HG03521 (cell line): ENCODE measurements around the gene SREK1IP1.
"Not testable (repeated sequence)": the region's sequence is repeated elsewhere in the genome, so short reads cannot be mapped to it uniquely, and the experiment has no call there.

Source experiments
- ATAC-seq: cut with Tn5 transposase; IDR thresholded peaks from one replicate; pipeline ENCODE4 v1.9.1; 2021; ENCODE audit warnings: mild to moderate bottlenecking, moderate library complexity; ENCODE audit not compliant: unreplicated experiment

SREK1IP1 gene

DNA sequence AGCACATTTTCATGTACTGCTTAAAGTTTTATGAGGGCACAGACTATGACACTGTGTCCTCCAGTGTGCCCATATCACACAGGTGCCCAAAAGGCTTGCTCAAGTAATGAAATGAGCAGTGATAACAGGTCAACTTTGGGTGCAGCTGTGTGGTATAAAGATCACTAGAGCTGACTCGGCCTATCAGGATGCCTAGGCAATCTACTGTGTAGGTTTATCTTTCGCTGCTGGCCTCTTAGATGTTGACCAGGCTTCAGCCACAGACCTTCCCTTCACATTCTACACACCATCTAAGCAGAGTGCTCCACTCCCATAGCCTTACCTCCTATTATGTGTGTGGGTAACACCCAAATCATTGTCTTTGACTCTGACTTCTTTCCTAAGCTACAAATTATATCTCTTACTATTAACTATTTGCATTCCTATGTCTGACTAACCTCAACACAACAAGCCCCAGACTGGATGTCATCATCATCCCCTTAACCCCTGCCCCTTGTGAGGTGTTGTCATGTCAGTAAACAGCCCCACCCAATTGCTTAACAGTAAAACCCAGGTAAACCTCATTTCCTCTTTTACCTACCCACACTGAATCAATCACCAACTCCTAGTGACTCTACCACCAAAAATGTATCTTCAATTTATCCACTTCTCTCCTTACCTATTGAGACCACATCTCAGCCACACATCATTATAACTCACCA lies 2.5 kb downstream of the SREK1IP1 start:
- no peak for ATAC-seq

- ATAC-seq = no peak
Observed at GRCh38 chr5:64763948-64764503, 4.5 kb downstream of the SREK1IP1 start.

- no peak for ATAC-seq
Observed at GRCh38 chr5:64759960-64760660, 8.4 kb downstream of the SREK1IP1 start.

GRCh38 chr5:64758901-64759300 lies 9.6 kb downstream of the SREK1IP1 start:
- ATAC-seq = no peak

DNA sequence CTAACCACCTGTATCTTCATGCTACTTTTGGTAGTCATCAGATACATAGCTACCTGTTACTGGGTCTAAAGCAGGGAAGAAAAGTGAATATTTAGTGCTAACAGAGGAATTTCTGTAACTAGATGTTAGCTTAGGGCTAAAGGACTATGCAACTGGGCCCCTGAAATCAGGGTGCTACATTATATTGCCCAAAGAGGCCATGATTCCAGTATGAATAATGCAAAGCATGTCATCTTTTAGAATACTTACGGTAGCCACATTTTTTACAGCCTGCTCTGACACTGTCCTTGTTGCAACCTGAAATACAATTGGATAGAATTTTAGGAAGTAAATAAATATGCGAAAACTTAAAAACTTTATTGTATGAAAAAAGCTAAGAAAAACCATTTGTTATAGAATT lies 14.4 kb downstream of the SREK1IP1 start:
- ATAC-seq = no peak

- ATAC-seq = no peak
Observed at GRCh38 chr5:64749385-64749784, 19.1 kb downstream of the SREK1IP1 start.

GRCh38 chr5:64746446-64746845 lies 22.0 kb downstream of the SREK1IP1 start:
- no peak for ATAC-seq

DNA sequence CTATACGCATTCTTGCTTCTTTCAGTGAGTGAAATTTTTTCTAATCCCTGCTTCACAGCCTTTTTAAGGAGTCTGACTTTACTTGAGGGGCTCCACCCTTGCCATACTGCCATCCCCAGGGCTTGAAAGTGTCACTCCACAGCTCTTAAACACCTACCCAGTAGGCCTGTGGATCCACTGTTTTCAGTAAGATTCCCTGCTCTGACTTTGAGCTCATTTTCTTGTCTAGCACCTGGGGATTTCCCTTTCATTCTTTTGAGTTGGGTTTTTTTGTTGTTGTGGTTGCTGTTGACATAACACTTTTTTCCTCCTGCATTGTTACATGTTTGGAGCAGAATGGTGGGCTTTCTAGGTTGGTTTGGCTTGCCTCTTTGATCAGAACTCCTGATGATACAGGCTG lies 23.6 kb downstream of the SREK1IP1 start:
- ATAC-seq = no peak

- no peak for ATAC-seq
Observed at GRCh38 chr5:64742821-64743220, 25.7 kb downstream of the SREK1IP1 start.

GRCh38 chr5:64742411-64742810 lies 26.1 kb downstream of the SREK1IP1 start:
- no peak for ATAC-seq

GRCh38 chr5:64727150-64727549 lies 41.3 kb downstream of the SREK1IP1 start:
- no peak for ATAC-seq

GRCh38 chr5:64722588-64722987 lies 45.9 kb downstream of the SREK1IP1 start:
- no peak for ATAC-seq

DNA sequence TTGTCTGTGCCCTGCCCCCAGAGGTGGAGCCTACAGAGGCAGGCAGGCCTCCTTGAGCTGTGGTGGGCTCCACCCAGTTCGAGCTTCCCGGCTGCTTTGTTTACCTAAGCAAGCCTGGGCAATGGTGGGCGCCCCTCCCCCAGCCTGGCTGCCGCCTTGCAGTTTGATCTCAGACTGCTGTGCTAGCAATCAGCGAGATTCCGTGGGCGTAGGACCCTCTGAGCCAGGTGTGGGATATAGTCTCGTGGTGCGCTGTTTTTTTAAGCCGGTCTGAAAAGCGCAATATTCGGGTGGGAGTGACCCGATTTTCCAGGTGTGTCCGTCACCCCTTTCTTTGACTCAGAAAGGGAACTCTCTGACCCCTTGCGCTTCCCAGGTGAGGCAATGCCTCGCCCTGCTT lies 54.0 kb downstream of the SREK1IP1 start:
- ATAC-seq = not testable (repeated sequence)

- ATAC-seq = no peak
Observed at GRCh38 chr5:64707191-64707590, 61.3 kb downstream of the SREK1IP1 start.

DNA sequence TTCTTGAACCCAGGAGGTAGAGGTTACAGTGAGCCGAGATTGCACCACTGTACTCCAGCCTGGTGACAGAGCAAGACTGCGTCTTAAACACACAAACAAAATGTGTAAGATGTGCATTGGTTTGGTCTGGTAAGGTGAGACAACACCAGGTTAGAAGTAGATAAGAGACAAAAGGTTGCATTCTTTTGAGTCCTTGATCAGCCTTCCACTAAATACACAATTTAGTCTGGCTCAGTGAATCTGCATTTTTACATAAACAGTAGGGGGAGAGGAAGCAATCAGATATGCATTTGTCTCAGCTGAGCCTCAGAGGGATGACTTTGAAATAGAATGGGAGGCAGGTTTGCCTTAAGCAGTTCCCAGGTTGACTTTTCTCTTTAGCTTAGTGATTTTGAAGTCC lies 62.4 kb downstream of the SREK1IP1 start:
- ATAC-seq = not testable (repeated sequence)

DNA sequence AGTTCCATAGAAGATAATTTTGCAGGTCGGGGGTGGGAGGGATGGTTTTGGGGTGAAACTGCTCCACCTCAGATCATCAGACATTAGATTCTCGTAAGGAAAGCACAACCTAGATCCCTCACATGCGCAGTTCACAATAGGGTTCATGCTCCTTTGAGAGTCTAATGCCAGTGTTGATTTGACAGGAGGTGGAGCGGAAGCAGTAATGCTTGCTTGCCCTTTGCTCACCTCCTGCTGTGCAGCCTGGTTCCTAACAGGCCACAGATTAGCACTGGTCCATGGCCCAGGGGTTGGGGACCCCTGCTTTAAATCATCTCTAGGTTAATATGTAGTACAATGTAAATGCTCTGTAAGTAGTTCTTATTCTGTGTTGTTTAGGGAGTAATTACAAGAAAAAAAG lies 67.7 kb downstream of the SREK1IP1 start:
- ATAC-seq = no peak

DNA sequence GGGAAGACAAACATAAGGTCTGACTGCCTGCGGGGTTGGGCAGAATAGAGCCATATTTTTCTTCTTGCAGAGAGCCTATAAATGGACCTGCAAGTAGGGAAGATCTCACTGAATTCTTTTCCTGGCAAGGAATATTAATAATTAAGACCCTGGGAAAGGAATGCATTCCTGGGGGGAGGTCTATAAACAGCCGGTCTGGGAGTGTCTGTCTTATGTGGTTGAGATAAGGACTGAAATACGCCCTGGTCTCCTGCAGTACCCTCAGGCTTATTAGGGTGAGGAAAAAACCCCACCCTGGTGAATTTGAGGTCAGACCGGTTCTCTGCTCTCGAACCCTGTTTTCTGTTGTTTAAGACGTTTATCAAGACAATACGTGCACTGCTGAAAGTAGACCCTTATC lies 72.1 kb downstream of the SREK1IP1 start:
- ATAC-seq = not testable (repeated sequence)

GRCh38 chr5:64693636-64694035 lies 74.9 kb downstream of the SREK1IP1 start:
- ATAC-seq = no peak

- ATAC-seq = no peak
Observed at GRCh38 chr5:64691291-64691690, 77.2 kb downstream of the SREK1IP1 start.

- no peak for ATAC-seq
Observed at GRCh38 chr5:64690417-64691151, 77.9 kb downstream of the SREK1IP1 start, which contains the start of gene SHISAL2B. Gene SHISAL2B (plus strand): TSS chr5:64690503. CDS start chr5:64690624, 121 bp downstream.

DNA sequence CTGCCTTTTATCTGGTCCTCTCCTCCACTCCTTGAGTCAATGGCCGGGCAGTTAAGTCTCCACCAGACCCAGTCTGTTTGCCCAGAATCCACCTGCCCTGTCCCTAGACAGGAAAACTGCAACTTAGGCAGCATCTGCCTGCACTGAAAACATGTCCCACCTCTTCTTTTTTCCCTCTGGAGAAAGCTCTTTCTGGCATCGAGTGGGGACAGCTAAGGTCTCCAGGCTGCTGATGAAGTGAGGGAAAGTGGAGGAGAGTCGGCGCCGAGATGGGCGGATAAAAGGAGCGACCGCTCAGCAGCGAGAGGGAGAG lies 78.4 kb downstream of the SREK1IP1 start:
- no peak for ATAC-seq

GRCh38 chr5:64688965-64689364 lies 79.5 kb downstream of the SREK1IP1 start:
- no peak for ATAC-seq
